ENCODE measurements around the gene DGKA.

DNA sequence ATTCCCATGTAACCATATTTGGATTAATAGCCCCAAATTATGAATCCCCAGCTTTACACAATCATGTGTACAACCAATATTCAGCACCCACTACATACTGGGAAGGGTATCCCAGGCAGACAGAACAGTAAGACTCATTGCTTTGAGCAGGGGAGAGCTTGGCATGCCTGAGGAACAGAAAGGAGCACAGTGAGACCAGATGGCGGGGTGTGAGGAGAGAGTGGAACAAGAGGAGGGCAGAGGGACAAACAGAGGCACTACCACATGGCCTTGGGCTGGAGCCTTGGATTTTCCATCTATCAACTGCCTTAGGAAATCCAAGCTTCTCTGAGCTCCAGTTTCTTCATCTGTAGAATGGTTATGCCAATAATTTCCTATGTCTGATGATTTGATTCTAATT lies 3.8 kb downstream of the DGKA start:
- TF ChIP-seq REST (IDR thresholded peaks at IDR 0.05; ENCODE audit: insufficient replicate concordance, low read depth) (no peak), POLR2AphosphoS5 (IDR thresholded peaks at IDR 0.05; ENCODE audit: low read depth) (no peak), GABPA (IDR thresholded peaks at IDR 0.05; ENCODE audit: low read depth) (no peak), SPI1 (IDR thresholded peaks at IDR 0.05; ENCODE audit: borderline replicate concordance, low read depth) (no peak)
- TF ChIP-seq, protein P1, sequence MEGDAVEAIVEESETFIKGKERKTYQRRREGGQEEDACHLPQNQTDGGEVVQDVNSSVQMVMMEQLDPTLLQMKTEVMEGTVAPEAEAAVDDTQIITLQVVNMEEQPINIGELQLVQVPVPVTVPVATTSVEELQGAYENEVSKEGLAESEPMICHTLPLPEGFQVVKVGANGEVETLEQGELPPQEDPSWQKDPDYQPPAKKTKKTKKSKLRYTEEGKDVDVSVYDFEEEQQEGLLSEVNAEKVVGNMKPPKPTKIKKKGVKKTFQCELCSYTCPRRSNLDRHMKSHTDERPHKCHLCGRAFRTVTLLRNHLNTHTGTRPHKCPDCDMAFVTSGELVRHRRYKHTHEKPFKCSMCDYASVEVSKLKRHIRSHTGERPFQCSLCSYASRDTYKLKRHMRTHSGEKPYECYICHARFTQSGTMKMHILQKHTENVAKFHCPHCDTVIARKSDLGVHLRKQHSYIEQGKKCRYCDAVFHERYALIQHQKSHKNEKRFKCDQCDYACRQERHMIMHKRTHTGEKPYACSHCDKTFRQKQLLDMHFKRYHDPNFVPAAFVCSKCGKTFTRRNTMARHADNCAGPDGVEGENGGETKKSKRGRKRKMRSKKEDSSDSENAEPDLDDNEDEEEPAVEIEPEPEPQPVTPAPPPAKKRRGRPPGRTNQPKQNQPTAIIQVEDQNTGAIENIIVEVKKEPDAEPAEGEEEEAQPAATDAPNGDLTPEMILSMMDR (IDR thresholded peaks at IDR 0.05; ENCODE audit: insufficient read depth, low read length), result no peak
